Neural crest cell (in vitro differentiated cells): ENCODE results near the gene GNAQ. TPM values are rescaled to one million over a fixed set of nuclear protein-coding genes. Genes with fewer than 3 reads are reported as not detected.
"Not testable (repeated sequence)": the region's sequence is repeated elsewhere in the genome, so short reads cannot be mapped to it uniquely, and the experiment has no call there.

Experiments
- DNase-seq: peaks from one replicate; pipeline ENCODE4 v3.0.0; 2021; ENCODE audit warnings: low read depth, mixed read lengths, low spot score
- H3K27ac Mint-ChIP-seq: one replicate; pipeline ENCODE4 v1.8.0; 2021; ENCODE audit warnings: mild to moderate bottlenecking, mixed read lengths; ENCODE audit not compliant: unreplicated experiment
- H3K27me3 Mint-ChIP-seq: 2 replicates; pipeline ENCODE4 v1.8.0; 2021; ENCODE audit warnings: low read depth, mild to moderate bottlenecking, mixed read lengths
- H3K36me3 Mint-ChIP-seq: 2 replicates; pipeline ENCODE4 v1.8.0; 2021; ENCODE audit warnings: low read depth, mild to moderate bottlenecking, mixed read lengths
- H3K4me1 Mint-ChIP-seq: 2 replicates; pipeline ENCODE4 v1.8.0; 2021; ENCODE audit warnings: mixed read lengths
- H3K4me3 Mint-ChIP-seq: one replicate; pipeline ENCODE4 v1.8.0; 2021; ENCODE audit warnings: mild to moderate bottlenecking, mixed read lengths
- H3K9me3 Mint-ChIP-seq: 2 replicates; pipeline ENCODE4 v1.8.0; 2021; ENCODE audit warnings: mixed read lengths
- total RNA-seq: library from RNA; stranded (reverse); gene quantifications from 2 replicates; pipeline ENCODE4 v1.2.1, GENCODE V29; 2021
- TF ChIP-seq, protein P1 (sequence below): fragments of 200-600 bp; sonication (generic); conservative IDR thresholded peaks from 2 replicates; pipeline ENCODE4 v1.5.0; 2021; ENCODE audit warnings: antibody characterized with exemption, mild to moderate bottlenecking

Gene GNAQ
- total RNA-seq, 1 donor from 2014 or later = 53.3 TPM

- peaks cover 31% of the 10 kb centered on the region for H3K4me1 Mint-ChIP-seq
- no peaks in the 10 kb centered on the region for H3K27me3 Mint-ChIP-seq
- DNase-seq = no peak
- TF ChIP-seq, protein P1, sequence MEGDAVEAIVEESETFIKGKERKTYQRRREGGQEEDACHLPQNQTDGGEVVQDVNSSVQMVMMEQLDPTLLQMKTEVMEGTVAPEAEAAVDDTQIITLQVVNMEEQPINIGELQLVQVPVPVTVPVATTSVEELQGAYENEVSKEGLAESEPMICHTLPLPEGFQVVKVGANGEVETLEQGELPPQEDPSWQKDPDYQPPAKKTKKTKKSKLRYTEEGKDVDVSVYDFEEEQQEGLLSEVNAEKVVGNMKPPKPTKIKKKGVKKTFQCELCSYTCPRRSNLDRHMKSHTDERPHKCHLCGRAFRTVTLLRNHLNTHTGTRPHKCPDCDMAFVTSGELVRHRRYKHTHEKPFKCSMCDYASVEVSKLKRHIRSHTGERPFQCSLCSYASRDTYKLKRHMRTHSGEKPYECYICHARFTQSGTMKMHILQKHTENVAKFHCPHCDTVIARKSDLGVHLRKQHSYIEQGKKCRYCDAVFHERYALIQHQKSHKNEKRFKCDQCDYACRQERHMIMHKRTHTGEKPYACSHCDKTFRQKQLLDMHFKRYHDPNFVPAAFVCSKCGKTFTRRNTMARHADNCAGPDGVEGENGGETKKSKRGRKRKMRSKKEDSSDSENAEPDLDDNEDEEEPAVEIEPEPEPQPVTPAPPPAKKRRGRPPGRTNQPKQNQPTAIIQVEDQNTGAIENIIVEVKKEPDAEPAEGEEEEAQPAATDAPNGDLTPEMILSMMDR = no peak
- no peaks in the 10 kb centered on the region for H3K9me3 Mint-ChIP-seq
- peaks cover 3% of the 10 kb centered on the region for H3K36me3 Mint-ChIP-seq
- H3K4me3 Mint-ChIP-seq = no peak overlapping the region
- peak overlapping the region; percentile 9 for H3K27ac Mint-ChIP-seq
Observed at GRCh38 chr9:77885104-77885672, 146.4 kb downstream of the GNAQ start.

DNA sequence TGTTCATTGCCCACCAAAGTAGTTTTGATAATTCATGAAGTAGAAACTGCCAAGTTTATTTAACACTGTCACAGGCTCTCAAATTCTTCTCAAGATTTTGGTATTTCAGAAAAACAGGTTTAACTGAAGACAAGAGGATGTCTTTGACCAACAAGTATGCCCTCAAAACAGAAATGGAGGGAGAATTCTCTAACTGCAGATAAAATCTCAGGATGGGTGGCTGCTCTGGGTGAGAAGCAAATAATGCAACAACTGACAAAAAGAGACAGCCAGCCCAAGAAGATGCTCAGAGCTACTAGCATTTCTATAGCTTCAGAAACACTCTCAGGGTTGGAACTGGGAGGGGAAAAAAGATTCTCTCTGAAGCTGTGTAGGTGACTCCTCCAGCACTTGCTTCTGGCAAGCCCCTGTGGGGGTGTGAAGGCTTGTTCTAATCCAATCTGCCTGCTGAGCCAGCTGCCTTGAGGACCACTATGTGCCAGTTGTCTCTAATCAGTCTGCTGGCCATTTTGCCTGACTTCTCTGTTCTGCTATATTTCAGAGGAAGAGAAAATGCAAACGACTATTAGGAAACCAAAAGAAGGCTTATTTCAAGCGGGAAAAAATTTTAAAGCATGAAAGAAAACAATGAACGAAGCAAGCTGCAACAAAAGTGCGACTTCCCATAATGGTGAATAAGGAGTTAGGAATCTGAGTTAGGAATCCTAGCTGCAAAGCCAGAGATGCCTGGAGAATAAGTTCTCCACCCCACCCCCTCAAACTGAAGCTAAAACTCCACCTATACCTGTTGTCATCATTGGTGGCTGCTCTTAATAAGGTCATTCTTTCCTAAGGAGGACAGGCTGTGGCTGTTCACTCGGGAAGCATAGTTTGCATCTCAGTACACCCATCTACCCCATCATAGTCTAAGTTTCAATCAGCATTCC lies 147.5 kb downstream of the GNAQ start:
- H3K36me3 Mint-ChIP-seq = peaks cover 3% of the 10 kb centered on the region

DNA sequence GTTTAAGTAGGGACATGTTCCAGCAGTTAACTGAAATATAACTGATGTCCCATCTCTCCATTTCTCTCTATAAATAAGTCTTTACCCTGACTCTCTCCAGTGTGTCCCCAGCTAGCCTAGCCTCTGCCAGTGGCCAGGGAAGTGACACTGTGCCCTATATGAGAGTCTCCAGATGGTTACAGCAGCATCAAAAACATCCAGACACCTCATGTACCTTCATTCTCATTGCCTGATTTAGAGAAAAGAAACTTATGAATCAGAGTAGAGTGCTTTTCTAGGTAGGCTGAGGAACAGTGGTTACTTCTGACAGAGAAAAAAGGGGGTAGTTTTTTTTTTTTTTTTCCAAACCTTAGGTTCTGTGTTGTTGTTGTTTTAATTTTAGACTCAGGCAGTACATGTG lies 148.5 kb downstream of the GNAQ start:
- Mint-ChIP-seq H3K4me1 (peaks cover 26% of the 10 kb centered on the region), H3K4me3 (no peak overlapping the region), H3K36me3 (peaks cover 3% of the 10 kb centered on the region), H3K9me3 (no peaks in the 10 kb centered on the region), H3K27ac (peak overlapping the region; percentile 68), H3K27me3 (no peaks in the 10 kb centered on the region)
- no peak for DNase-seq
- TF ChIP-seq, protein P1 = no peak

More for the DNA sequence above, 147.5 kb downstream of the GNAQ start:
- no peak overlapping the region for H3K4me3 Mint-ChIP-seq
- DNase-seq = no peak
- no peak overlapping the region for H3K27ac Mint-ChIP-seq
- no peaks in the 10 kb centered on the region for H3K9me3 Mint-ChIP-seq
- TF ChIP-seq, protein P1 = no peak
- H3K4me1 Mint-ChIP-seq = peaks cover 31% of the 10 kb centered on the region
- H3K27me3 Mint-ChIP-seq = no peaks in the 10 kb centered on the region

- TF ChIP-seq, protein P1 = no peak
- H3K27ac Mint-ChIP-seq = no peak overlapping the region
- no peaks in the 10 kb centered on the region for H3K9me3 Mint-ChIP-seq
- peaks cover 26% of the 10 kb centered on the region for H3K4me1 Mint-ChIP-seq
- no peaks in the 10 kb centered on the region for H3K27me3 Mint-ChIP-seq
- no peak for DNase-seq
- peaks cover 3% of the 10 kb centered on the region for H3K36me3 Mint-ChIP-seq
- no peak overlapping the region for H3K4me3 Mint-ChIP-seq
Observed at GRCh38 chr9:77882294-77882693, 149.3 kb downstream of the GNAQ start.

GRCh38 chr9:77881634-77882033 lies 150.0 kb downstream of the GNAQ start:
- DNase-seq, H3K27me3 Mint-ChIP-seq, H3K4me3 Mint-ChIP-seq: not testable (repeated sequence)

GRCh38 chr9:77881111-77881510 lies 150.5 kb downstream of the GNAQ start:
- TF ChIP-seq, protein P1 = no peak
- peaks cover 26% of the 10 kb centered on the region for H3K4me1 Mint-ChIP-seq
- H3K4me3 Mint-ChIP-seq = no peak overlapping the region
- no peak for DNase-seq
- no peaks in the 10 kb centered on the region for H3K27me3 Mint-ChIP-seq
- H3K9me3 Mint-ChIP-seq = no peaks in the 10 kb centered on the region
- H3K27ac Mint-ChIP-seq = no peak overlapping the region
- peaks cover 3% of the 10 kb centered on the region for H3K36me3 Mint-ChIP-seq

More at GRCh38 chr9:77881634-77882033, 150.0 kb downstream of the GNAQ start:
- not testable (repeated sequence) for H3K27ac Mint-ChIP-seq, H3K9me3 Mint-ChIP-seq, H3K36me3 Mint-ChIP-seq
- H3K4me1 Mint-ChIP-seq = peaks cover 26% of the 10 kb centered on the region
